ENCODE measurements around the gene TTC9C. TPM values are rescaled to one million over a fixed set of nuclear protein-coding genes. Genes with fewer than 3 reads are reported as not detected.
A peak's percentile ranks its signal among the peaks of the same experiment; 100 is the strongest.
"Not testable (repeated sequence)": the region's sequence is repeated elsewhere in the genome, so short reads cannot be mapped to it uniquely, and the experiment has no call there.

The TTC9C gene
- total RNA-seq, 1 experiment from 2014 or later, result 70.6 TPM

DNA sequence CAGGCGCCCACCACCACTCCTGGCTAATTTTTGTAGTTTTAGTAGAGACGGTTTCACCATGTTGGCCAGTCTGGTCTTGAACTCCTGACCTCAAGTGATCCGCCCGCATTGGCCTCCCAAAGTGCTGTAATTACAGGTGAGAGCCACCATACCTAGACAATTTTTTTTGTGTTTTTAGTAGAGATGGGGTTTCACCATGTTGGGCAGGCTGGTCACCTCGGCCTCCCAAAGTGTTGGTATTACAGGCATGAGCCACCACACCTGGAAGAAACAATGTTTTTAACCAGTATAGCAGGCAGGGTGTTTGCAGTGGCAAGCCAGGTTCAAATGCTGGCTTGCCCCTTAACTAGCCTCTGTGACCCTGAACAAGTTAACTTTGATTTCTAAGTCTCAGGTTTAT, 21.6 kb downstream of the TTC9C start:
- DNase-seq (ENCODE audit: low read depth), result not testable (repeated sequence)

DNA sequence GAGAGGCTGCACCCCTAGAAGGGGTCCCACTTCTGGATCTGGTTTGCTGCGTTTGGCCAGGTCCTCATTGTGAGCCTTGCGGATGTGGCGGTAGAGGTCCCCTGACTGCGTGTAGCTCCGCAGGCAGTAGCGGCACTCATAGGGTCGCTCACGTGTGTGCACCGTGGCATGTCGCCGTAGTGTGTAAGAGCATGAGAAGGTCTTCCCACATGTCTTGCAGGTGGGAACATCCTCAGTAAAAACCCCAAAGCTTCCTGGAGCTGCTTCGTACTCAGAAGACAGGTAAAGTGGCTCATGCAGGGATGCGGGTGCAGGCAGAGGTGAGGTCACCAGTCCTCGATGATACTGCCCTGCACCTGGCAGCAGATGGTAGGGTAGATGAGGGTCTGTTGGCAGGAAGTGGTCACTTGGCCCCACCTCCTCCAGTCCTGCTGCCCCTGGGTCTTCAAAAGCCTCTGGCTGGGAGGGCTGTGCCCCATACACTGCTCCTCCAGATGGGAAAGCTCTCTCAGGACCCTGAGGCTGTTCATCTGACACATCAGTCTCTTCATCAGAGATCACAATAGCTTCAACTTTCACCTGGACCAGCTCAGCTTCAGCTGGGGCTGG, 24.0 kb downstream of the TTC9C start:
- no peak for DNase-seq (ENCODE audit: low read depth)

DNA sequence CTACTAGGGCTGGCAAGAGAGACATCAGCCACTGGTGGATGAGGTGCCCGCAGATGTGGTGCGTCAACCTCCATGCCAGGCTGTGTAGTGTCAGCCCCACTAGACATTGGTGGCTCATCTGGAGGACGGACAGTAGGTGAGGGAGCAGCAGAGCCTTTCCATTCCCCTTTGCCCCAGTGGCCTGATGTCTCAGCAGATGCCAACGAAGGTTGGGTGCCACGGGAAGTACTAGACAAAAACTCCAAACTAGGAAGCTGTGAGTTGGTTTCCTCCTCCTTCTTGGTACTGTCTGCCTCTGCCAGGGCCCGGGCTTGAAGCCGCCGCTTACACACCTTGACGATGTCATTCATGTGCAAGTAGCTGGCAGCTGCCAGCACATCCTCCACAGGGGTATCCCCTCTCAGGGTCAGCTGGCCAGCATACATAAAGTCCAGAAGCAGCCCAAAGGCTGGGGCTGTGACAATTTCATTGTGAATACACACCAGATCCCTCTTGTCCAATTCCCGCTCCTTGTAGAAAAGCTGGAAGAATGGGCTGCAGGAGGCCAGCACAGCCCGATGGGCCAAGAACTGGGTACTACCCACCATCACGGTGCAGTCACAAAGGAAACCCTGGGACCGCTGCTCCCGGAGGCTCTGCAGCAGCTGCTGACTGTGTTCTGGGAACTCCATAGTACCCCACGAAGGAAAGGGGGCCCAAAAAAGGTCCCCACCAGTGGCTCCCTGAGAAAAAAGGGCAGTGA, 24.9 kb downstream of the TTC9C start:
- DNase-seq (ENCODE audit: low read depth), result no peak

DNA sequence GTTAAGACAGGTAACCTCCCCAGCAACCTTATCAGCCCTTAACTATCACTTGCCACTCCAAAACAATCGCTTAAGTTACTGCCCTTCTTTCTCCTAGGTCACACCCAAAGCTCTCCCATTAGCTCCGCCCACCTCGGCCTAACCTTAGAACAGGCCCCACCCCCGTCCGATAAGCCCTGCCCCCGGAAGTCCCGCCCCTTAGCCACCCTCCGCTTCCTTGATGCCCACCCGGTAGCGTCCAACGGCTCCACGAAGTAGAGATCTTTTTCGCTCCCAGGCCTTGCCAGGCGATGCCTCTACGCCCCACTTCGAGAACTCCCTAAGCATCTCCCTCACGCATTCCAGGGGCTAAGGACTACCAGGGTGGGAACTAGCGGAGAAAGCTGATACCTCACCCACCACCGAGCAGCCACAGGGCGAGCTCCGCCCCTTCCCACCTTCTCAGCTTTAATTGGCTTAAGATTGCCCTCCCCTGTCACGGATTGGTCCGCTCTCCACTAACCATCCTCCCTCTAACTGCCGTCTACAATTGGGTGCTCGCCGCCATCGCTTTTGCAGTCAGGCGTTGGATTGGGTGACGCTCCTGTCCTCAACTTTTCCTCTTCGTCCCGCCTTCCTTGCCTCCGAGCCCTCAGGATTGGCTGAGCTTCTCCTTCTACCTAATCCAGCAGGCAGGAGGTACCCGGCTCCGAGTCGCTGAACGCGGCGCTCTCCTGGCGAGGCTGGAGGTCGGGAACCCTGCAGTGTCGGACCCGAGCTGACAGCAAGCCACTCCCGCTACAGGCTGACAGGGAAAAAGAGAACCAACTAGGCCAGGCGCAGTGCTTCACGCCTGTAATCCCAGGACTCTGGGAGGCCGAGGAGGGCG, 25.7 kb downstream of the TTC9C start, which contains the start of gene ZBTB3:
Gene ZBTB3, minus strand, starts transcription at position 425 of the 868 bp plus-strand sequence. CDS start 496 bp downstream, outside the sequence.
- DNase-seq (ENCODE audit: low read depth), result peak; percentile 100

DNA sequence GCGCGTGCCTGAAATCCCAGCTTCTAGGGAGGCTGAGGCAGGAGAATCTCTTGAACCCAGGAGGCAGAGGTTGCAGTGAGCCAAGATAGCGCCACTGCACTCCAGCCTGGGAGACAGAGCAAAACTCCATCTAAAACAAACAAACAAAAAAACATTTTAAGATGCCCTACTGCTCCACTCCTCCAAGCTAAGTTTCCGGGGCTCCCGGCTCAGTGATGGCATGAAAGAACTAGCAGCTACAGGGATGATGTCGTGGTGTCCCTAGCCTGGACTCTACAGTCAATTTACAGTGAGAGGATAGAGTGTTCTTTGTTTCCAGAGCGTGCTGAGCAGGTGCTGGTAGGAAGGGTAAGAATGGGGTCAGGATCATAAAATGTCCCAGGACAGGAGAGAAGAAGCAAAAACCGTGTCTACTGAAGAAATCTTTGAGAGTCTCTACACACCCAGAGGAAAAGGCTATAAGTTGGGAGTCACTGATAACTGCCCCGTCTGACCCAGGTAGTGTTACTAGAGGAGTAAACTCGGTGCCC, 26.9 kb downstream of the TTC9C start:
- no peak for DNase-seq (ENCODE audit: low read depth)

DNA sequence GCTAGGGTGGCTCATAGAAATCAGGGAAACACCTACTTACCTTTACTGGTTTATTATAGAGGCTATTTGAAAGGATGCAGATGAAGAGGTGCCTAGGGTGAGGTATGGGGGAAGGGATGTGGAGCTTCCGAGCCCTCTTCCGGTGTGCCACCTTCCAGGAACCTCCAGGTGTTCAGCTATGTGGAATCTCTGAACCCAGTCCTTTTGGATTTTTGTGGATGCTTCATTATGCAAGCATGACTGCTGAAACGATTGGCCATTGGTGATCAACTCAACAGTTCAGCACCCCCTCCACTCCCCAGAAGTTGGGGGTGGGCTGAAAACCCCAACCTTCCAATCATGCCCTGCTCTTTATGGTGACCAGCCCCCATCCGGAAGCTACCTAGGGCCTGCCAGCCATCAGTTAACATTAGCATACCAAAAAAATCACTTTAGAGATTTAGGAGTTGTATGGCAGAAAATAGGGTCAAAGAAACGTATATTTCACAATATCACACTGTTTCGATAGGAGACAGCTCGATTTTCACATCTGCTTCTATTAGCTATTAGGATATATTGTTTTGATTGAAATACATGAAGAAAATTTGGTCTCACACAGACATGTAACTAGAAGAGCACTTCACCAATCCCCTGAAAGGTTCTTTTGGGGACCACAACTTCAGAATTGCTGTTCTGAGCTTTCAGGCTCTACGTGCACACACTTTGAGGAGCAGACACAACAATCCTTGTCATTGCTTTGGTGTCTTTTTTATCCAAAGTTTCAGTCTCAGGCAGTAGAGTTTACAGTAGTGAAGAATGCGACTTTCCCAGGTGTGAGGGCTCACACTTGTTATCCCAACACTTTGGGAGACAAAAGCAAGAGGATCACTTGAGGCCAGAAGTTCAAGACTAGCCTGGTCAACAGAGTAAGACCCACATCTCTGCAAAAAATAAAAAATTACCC, 29.8 kb downstream of the TTC9C start:
- DNase-seq (ENCODE audit: low read depth), result no peak

DNA sequence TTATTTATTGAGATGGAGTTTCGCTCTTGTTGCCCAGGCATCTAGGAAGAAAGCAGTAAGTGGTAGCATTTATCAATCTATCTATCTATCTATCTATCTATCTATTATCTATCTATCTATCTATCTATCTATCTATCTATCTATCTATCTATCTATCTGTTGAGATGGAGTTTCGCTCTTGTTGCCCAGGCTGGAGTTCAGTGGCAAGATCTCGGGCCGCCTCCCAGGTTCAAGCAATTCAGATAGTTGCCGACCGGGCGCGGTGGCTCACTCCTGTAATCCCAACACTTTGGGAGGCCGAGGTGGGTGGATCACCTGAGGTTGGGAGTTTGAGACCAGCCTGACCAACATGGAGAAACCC, 32.6 kb downstream of the TTC9C start:
- DNase-seq (ENCODE audit: low read depth), result not testable (repeated sequence)

DNA sequence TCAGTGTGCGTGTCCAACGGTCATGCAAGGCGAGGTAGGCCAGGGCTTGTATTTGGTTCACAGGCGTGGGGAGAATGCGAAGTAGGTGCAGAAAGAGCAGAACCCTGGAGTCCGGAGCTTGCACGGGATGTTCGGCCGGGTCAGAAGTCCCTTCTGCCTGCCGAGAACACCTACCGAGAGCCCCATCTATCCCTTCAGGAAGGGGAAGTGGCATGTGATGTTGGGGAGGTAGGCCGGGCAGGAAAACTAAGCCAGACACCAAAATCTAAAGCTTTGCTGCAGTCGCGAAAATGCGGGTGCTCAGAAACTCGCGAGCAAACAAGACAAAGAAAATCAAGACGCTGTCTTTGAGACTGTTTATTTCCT, 42.5 kb downstream of the TTC9C start:
- DNase-seq (ENCODE audit: low read depth), result no peak

DNA sequence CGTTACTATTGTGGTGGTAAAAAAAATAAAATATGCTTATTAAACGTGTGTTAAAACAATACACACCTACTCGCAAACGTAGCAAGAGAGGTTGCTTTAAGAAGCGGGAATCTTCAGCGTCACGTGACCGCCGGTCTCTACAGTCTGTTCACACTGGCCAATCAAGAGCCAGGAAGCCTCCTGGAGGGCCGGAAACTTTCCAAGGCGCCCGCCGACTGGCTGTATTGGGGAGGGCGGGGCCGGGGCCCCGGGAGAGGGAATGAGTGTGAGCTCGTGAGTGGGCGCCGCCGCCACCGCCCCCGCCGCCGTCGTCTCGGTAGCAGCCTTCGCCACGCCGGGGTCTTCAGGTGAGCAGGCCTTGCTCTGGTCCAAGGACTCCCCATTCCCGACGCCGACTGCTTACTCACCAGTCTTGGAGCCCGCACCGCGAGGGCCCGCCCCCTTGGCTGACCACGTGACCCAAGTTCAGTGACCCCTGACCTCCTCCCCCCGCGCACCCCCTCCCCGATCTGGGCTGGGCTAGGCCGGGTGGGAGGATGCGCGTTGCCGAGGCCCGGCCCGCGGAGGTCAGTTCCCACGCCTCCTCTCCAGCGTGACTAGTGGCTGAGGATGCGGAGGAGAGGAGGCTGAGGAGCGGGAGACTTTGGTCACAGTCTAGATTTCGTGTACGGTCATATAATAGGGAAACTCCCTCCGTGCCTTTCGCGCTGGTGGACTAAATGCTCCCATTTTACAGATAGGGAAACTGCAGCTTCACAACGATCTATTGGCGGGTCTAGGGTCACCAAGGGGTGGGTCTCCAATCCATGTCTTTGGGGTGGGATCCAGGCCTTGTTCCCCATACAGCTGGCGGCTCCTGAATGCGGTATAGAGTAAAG, 43.1 kb downstream of the TTC9C start, which contains the start of gene TAF6L:
Gene TAF6L, plus strand, starts transcription at position 253 of the 878 bp plus-strand sequence. CDS start 4,388 bp downstream, outside the sequence.
- peak; percentile 99 for DNase-seq (ENCODE audit: low read depth)

DNA sequence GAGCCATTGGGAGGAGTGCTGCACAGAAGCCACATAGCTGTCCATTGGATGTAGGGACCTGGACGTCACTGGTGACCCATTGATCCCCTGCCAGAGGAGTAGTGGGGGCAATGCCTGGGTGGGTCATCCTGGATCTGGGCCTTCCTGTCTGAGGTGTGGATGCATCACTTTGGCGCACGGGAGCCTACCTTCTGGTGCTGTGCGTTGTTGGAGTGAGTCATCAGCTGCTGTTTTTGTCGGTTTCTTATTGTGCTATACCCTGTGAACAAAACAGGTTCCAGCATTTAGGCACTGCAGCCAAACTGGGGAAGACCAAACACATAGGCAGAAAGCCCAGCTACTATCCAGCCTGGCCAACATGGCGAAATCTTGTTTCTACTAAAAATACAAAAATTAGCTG, 46.1 kb downstream of the TTC9C start:
- no peak for DNase-seq (ENCODE audit: low read depth)

DNA sequence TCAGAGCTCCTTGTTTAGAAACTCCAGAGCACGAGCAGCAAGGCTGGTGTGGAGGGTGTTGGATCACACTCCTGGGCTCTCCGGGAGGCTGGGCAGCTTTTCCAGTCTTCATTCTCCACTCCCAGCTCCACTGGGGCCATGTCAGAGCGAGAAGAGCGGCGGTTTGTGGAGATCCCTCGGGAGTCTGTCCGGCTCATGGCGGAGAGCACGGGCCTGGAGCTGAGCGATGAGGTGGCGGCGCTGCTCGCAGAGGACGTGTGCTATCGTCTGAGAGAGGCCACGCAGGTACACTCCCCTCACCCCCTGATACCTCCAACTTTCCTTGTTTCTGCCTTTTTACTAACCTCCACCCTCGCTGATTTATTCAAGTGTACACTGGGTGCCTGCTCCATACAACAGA, 47.4 kb downstream of the TTC9C start:
- DNase-seq (ENCODE audit: low read depth), result no peak

DNA sequence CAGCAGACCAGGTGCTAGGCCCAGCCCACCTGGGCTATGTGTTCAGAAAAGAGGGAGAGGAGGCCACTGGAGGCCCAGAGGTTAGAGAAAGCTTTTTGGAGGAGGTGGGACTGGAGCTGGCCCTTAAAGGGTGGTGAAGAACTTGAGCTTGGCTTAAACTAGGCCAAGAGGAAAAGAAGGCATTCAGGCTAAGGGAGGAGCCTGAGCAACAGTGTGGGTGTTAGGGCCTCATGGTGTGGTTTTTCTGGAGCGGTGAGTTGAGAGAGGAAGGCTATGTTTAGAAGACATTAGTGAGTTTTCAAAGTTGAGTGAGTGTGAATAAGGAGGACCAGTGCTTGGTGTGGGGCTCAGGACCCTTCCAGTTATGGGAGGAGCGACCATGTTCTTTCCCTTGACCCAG, 49.1 kb downstream of the TTC9C start:
- DNase-seq (ENCODE audit: low read depth), result no peak

DNA sequence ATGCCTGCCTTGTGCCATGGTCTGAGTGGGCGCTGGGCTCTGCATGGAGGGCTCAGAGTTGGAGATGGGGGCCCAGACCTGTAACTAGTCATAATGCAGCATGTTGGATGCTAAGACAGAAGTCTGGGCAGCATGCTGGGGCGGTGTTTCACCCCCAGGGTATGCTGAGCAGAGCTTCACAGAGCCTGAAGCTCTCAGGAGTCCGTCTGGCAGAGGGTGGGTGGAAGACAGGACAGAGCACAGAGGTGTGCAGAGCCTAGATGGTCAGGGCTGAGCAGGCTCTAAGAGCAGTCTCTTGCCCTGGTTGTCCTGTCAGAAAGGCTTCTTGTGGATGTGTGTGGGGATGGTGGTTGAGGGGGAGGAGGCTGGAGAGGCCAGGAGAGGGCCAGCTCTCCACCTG, 50.2 kb downstream of the TTC9C start:
- DNase-seq (ENCODE audit: low read depth), result no peak

DNA sequence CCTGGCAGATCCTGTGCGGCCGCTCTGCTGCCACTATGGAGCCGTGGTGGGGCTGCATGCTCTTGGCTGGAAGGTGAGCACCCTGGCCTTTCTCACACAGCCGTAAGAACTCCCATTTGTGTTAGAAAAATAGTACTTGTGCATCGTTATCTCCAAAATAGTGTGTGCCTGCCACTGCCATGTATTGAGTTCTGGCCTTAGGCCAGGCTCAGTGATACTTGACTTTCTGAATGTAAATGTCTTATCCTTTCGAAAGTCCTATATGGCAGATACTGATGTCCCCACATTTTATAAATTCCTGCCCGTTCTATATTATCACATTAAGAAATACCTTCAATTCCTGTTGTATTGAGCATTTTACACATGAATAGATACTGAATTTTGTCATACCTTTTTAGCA, 54.5 kb downstream of the TTC9C start:
- no peak for DNase-seq (ENCODE audit: low read depth)

DNA sequence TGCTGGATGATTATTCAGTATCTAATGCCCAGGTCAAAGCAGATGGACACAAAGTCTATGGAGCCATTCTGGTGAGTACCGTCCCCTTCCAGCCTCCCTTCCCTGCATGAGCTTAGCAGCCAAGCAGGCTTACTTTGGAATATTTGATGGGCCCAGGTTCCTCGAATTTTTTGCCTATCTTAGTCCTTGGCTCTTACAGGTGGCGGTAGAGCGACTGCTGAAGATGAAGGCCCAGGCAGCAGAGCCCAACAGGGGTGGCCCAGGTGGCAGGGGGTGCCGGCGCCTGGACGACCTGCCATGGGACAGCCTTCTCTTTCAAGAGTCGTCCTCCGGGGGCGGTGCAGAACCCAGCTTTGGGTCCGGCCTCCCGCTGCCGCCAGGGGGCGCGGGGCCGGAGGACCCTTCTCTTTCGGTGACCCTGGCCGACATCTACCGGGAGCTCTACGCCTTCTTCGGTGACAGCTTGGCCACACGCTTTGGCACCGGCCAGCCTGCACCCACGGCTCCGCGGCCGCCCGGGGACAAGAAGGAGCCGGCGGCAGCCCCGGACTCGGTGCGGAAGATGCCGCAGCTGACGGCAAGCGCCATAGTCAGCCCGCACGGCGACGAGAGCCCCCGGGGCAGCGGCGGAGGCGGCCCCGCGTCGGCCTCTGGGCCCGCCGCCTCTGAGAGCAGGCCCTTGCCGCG, 58.2 kb downstream of the TTC9C start:
- peak; percentile 85 for DNase-seq (ENCODE audit: low read depth)

DNA sequence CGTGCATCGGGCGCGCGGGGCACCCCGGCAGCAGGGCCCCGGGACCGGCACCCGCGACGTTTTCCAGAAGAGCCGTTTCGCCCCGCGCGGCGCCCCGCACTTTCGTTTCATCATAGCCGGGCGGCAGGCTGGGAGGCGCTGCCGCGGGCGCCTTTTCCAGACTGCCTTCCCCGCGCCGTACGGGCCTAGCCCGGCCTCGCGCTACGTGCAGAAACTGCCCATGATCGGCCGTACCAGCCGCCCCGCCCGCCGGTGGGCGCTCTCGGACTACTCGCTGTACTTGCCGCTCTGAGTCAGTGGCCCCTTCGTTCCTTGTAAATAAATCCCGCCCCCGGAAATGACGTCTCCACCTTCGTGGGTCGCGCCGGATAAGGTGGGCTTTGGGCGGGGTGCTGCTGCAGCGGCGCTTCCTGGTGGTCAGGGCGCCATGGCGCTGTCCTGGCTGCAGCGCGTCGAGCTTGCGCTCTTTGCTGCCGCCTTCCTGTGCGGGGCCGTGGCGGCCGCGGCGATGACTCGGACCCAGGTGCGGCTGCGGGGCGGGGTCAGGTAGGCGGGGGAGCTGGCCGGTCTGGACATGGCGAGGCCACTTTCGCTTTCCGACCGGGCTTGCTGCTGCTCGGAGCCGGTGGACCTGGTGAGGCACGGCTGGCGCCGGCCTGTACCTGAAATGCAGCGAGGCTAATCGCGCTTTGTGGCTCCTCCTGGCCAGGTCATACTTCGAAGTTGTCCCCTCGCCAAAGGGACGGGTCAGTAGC, 58.9 kb downstream of the TTC9C start, which contains the start of gene TMEM179B:
Gene TMEM179B, plus strand, starts transcription at position 398 of the 755 bp plus-strand sequence. Its CDS starts 30 bp downstream, at position 428.
- peak; percentile 98 for DNase-seq (ENCODE audit: low read depth)

Measured in M059J (cell line).